ENCODE measurements around the gene RBFOX2.
"Not testable (repeated sequence)": the region's sequence is repeated elsewhere in the genome, so short reads cannot be mapped to it uniquely, and the experiment has no call there.

RBFOX2 gene

GRCh38 chr22:35717572-35717971, 311.1 kb downstream of the RBFOX2 start, which contains the start of gene APOL5:
TSS of gene APOL5 (plus strand) at chr22:35717872. CDS start at chr22:35717872, 0 bp downstream.
- no peak for TF ChIP-seq CTCF (IDR thresholded peaks at IDR 0.05; ENCODE audit: borderline replicate concordance, insufficient read depth, low read depth, low read length)

GRCh38 chr22:35712672-35713071, 316.0 kb downstream of the RBFOX2 start:
- no peak for TF ChIP-seq CTCF (IDR thresholded peaks at IDR 0.05; ENCODE audit: borderline replicate concordance, insufficient read depth, low read depth, low read length)
- H3K4me3 ChIP-seq (ENCODE audit: low read depth, low read length): no peak overlapping the region

More at GRCh38 chr22:35717572-35717971, 311.1 kb downstream of the RBFOX2 start, which contains the start of gene APOL5:
- no peak within 1 kb of the TSS for H3K4me3 ChIP-seq (ENCODE audit: low read depth, low read length)

GRCh38 chr22:35711336-35711735, 317.3 kb downstream of the RBFOX2 start:
- TF ChIP-seq CTCF (IDR thresholded peaks at IDR 0.05; ENCODE audit: borderline replicate concordance, insufficient read depth, low read depth, low read length): no peak
- no peak overlapping the region for H3K4me3 ChIP-seq (ENCODE audit: low read depth, low read length)

- no peak overlapping the region for H3K4me3 ChIP-seq (ENCODE audit: low read depth, low read length)
- TF ChIP-seq CTCF (IDR thresholded peaks at IDR 0.05; ENCODE audit: borderline replicate concordance, insufficient read depth, low read depth, low read length): no peak
Measured at GRCh38 chr22:35708917-35709316, 319.7 kb downstream of the RBFOX2 start.

GRCh38 chr22:35708453-35708852, 320.2 kb downstream of the RBFOX2 start:
- no peak overlapping the region for H3K4me3 ChIP-seq (ENCODE audit: low read depth, low read length)
- TF ChIP-seq CTCF (IDR thresholded peaks at IDR 0.05; ENCODE audit: borderline replicate concordance, insufficient read depth, low read depth, low read length): no peak

GRCh38 chr22:35705141-35705540, 323.5 kb downstream of the RBFOX2 start:
- H3K4me3 ChIP-seq (ENCODE audit: low read depth, low read length): no peak overlapping the region
- no peak for TF ChIP-seq CTCF (IDR thresholded peaks at IDR 0.05; ENCODE audit: borderline replicate concordance, insufficient read depth, low read depth, low read length)

GRCh38 chr22:35703861-35704584, 324.6 kb downstream of the RBFOX2 start:
- TF ChIP-seq CTCF (IDR thresholded peaks at IDR 0.05; ENCODE audit: borderline replicate concordance, insufficient read depth, low read depth, low read length): no peak
- H3K4me3 ChIP-seq (ENCODE audit: low read depth, low read length): no peak overlapping the region

GRCh38 chr22:35699852-35700251, 328.8 kb downstream of the RBFOX2 start:
- H3K4me3 ChIP-seq (ENCODE audit: low read depth, low read length): not testable (repeated sequence)

All from GM12875 (cell line).